H4 (cell line): ENCODE data around the gene ST14. TPM values are rescaled to one million over a fixed set of nuclear protein-coding genes. Genes with fewer than 3 reads are reported as not detected.

Source experiments
- DNase-seq: peaks from one replicate; pipeline ENCODE4 v3.0.0-alpha.2; 2015; ENCODE audit warnings: low spot score
- total RNA-seq: library from RNA; depleted of rRNA; stranded (reverse); fragments of >200 nt; shearing (Covaris generic); gene quantifications from 2 replicates; pipeline ENCODE4 v1.2.3, GENCODE V29; 2014

The ST14 gene
- total RNA-seq, 1 experiment from 2014 or later, result 0.02 TPM

DNA sequence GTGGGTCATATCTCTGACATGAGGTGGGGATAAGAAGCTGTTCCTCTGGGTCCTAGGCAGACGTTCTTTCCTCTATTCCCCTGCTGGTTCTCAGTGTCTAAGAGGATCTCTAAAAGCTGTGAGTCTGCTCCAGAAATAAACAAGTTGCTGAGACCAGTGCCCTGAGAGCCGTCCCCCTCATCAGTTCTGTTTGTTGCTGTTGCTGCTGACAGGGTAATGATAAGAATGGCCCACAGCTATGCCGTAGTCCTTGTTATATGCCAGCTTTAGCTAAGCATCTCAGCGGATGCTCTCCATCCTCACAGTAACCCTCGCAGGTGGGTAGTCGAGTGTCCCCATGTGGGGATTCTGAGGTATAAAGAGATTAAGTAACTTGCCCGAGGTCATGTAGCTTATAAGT lies 23.5 kb upstream of the ST14 start:
- no peak for DNase-seq

DNA sequence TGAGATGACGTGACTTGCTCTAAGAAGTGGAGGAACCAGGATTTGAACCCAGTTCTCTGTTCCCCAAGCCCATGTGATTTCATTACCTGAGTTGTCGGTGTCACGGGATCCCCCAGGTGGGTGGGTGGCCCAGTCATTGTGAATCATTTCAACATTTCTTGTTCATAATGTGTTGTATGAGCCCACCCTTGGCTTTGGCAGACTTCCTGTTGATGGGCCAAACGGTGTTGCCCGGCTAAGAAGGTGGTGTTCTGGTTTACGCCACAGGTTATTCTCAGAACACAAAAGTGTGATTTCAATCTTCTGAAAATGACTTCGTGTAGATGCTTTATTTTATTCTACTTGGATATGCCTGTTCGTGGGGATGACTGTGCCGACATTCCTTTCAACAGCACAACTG lies 21.6 kb upstream of the ST14 start:
- DNase-seq, result no peak

DNA sequence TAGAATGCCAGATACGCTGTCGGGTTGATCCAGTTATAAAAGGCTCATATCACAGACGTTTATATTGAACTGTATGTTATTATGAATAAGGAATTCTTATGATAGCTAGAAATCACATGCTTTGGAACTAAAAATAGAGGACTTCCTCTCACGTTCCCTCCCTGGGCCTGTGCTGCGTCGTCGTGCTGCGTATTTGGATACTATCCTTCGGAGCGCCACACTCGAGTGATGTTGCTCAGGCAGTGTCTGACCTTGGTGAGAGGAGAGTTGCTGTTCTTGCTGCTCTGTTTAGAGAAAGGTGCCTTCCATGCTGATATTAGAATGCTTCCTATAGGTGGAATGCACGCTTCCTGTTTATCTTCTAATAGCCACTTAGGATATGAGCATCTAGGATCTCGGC lies 20.2 kb upstream of the ST14 start:
- DNase-seq, result no peak

DNA sequence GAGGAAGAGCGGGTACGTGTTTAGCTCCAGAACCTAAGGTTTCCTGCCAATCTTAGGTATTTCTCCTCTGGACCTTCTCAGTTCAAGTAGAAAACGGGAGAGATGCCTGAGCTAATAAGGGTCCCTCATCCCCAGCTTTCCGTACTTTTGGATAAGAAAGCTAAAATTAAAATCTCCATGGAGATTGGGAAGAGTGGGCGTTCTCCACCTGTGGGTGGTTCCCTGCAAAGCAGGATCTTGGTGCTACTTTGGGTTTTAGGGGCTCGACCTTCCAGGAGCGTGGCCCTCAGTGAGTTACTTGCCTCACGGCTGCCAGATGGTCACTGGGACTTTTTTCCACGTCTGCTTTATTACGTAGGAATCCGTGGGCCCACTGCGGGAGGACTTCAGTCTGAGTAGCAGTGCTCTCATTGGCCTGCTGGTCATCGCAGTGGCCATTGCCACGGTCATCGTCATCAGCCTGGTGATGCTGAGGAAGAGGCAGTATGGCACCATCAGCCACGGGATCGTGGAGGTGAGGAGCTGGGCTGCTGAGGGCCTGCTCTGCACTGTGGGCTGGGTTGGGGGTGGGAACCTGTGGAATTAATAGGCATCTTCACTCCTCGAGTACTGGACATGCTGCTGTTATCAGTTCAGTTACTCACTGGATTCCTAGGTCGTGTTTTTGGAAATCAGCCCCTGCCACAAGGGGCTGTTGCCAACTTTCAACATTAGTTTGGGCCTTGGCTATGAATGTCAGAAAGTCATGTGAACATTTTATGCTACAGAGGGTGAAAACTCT lies 17.8 kb upstream of the ST14 start:
- DNase-seq, result no peak

DNA sequence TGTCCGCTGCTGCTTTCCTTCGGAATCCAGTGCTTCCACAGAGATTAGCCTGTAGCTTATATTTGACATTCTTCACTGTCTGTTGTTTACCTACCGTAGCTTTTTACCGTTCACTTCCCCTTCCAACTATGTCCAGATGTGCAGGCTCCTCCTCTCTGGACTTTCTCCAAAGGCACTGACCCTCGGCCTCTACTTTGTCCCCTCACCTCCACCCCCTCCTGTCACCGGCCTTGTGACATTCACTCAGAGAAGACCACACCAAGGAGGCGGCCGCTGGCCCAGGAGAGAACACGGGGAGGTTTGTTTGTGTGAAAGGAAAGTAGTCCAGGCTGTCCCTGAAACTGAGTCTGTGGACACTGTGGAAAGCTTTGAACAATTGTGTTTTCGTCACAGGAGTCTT lies 15.4 kb upstream of the ST14 start:
- no peak for DNase-seq

DNA sequence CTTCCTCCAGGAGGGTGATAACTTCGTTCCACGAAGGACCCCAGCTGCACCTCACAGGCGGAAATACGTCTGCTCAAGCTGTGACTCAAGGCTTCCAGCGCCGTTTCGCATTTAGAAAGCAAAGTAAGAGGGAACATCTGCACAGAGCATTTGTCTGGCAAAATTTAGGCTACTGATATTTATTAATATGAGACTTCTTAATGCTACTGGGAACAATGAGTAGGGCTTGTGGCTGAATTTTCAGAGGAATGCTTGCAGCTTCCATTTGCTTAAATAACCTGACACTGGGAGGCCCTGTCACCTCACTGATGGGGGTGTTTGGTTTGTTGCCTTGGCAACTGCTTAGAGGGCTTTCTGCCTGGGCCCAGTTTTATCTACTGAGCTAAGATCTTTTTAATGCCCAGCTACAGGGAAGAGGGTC lies 14.7 kb upstream of the ST14 start:
- DNase-seq, result no peak

DNA sequence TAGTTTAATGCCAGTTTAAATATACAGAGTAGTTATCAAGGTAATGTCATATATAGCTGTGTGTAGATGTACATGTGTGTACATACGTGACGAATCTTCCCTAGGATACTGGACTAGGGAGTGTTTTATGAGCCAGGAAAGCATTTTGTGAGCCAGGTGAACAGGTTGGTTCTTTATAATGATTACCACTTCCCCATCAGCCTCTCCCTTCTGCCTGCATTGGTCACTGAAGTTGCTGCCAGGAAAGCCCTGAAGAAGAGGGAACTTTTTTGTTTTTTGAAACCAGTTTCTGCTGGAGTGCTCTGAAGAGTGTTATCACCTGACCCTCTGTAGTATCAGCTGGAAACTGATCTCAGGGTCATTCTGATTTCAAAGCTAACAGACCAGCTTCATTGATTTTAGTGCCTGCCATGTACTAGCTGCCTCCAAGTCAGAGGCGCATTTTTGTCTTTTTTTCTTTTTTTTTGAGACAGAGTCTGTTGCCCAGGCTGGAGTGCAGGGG lies 14.2 kb upstream of the ST14 start:
- DNase-seq, result no peak

DNA sequence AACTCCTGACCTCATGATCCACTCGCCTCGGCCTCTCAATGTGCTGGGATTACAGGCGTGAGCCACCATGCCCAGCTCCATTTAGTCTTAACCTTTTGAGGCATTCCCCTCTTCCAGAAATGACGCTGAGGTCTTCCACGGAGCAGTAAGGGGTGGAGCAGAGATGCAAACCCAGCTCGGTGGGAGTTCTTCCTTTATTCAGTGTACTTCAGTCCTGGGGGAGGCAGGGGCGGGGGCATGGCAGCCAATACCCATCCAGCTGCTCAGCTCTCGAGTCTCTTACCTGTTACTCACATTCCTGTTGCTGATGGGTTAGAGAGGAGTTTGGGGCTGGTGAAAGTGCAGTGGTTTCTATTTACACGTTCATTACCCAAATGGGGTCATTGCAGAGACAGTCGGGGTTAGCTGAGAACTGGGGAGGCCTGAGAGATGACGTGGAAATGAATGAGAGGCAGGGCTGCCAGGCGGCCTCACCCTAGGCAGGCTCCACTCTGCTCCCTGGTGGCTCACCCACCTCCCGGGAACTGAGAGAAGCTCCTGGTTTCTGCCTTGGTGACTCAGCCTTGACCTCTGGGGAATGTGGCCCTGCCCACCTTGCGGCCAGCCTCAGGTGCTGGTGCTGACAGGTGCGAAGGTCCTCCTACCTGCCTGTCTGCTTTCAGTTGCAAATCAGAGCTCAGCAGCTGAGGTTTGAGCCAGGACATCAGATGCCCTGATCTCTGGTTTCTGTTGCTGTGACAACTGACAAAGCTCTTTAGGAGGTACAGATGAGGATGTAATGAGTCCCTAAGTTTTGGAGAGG lies 13.4 kb upstream of the ST14 start:
- DNase-seq, result no peak

DNA sequence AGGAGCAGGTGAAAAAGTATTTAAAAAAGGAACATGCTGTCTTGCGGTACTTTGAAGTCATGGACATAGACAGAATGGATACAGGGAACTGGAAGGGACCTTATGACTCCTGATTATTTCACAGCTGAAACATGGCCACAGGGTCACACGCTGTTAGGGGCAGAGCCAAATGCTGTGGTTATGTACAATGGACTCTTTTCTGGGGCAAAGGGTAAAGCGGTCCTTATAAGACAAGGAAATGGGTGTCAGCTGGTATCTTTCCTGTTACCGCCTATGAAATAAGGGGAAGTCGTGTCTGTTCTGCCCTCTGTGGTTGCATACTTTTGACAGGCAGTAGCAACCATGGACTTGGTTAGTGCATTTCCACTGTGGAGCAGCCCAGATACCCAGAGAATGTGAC lies 12.8 kb upstream of the ST14 start:
- DNase-seq, result no peak

DNA sequence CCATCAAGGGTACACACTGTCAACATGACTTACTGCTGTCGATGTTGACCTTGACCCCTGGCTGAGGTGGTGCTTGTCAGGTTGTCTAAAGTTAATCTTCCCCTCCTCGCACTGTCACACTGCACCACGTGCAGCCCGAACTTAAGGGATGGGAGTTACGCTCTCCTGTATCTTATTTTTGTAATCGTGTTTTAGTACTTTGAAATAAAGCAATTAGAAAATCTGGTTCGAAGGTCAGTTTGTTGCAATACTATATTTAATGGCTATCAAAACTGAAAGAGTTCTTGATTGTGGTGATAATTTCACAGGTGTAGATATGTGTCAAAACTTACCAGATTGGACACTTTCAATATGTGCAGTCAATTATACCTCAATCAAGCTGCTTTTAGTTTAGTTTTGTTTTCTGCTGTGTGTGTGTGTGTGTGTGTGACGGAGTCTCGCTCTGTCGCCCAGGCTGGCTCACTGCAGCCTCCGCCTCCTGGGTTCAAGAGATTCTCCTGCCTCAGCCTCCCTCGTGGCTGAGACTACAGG lies 10.7 kb upstream of the ST14 start:
- DNase-seq, result no peak

DNA sequence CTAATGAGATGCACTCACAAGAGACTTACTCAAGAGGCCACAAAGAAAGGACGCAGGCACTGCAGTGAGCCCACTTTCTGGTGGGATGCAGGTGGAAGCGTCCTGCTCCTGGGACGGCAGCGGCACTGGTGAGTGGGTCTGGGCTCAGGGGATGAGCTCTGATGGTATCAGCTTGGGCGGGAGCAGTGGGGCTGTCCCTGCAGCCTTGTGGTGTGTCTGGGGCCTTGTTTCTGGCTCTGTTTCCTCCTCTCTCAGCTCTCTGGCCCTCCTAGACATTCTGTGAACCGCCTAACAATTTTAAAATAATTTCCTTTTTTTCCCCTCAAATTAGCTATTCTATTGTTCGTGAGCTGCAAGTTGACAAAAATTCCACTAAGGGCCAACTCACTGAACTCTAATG lies 8.8 kb upstream of the ST14 start:
- DNase-seq, result no peak

DNA sequence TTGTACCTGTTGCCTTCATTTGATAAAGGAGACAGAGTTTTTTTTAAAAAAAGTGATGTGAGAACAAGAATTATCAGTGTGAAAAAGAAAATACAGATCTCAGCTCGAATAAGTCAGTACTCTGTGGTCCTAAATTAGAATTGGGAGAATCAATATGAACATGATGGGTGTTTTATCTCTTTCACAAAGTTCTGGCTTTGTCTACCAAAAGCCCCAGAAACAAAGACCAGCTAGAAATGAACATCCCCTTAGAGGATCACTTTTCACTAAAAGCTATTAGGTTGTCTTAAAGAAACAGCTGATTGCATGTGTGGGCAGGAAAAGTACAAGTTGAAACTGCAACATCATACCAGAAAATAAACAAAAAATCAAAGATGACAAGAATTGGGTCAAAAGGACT lies 8.4 kb upstream of the ST14 start:
- DNase-seq, result no peak

DNA sequence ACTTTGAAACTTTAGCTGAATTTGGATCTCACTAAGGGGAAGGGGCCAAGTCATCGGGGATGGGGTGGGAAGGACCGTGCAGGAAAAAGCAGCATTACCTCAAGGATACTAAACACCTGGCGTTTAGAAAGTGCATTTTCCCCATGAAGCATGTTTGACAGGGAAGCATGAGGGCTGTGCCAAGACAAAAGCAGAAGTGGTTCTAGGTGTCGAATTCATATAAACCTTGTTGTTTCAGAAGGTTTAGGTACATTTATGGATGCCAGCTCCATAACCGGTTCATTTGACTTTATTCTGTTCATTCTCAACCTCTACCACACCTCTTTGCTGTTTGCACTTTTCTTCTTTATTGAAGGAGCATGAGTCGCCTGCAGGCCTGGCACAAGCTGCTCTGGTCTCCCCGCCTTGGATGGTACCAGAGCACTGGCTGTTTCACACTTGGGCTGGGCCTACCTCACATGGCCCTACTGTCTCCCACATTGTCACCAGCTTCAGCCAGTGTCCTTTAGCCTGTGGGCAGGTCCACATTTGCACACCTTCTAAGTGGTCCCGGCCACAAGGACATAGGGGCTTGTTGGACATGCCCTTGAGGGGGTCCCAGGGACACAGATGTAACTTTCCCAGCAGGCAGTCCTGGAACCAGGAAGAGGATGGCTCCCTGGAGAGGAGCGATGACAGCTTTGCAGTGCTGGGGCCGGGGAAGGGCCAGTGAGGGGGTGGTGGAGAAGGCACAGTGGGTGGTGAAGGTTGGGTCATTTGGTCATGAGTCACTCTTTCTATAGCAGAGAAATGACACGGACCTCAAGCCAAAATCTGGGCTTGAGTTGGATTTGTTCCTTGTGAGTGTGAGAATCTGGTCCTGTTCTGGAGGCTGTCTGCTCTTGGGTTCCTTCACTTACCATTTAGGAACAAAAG lies 3.2 kb upstream of the ST14 start:
- DNase-seq, result no peak

DNA sequence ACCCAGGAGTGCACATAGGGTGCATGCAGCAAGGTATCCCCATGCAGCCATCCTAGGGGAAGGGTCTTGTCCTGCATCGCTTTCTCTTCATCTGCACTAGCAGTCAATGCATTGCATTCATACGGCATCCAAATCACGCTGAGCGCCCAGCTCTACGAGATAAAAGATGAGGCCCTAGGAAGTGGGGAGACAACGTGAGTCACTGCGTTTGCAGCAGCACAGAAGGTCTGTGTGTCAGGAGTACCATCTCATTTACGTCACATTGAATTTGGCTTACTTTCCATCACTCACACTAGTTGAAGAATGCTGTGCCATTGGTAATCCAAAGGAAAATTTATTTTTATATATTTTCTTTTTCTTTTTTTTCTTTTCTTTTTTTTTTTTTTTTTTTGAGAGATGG lies 2.5 kb upstream of the ST14 start:
- DNase-seq, result no peak

DNA sequence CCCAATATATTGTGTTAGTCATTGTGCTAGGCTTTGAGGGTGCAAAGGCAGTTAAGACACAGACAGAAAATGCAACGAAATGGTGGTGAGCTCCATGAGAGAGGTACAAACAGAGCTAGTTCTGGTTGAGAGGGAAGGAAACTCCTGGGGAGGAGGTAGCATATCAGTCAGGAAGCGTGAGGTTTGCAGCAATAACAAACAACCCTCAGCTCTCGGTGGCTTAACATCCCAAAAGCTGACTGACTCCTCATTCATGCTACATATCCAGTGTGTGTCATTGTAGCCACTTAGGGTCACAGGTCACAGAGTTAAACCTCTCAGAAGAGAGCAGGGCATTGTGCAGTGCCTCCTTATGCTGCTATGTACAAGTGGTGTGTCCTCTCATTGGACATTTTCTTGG lies 1.7 kb upstream of the ST14 start:
- no peak for DNase-seq

DNA sequence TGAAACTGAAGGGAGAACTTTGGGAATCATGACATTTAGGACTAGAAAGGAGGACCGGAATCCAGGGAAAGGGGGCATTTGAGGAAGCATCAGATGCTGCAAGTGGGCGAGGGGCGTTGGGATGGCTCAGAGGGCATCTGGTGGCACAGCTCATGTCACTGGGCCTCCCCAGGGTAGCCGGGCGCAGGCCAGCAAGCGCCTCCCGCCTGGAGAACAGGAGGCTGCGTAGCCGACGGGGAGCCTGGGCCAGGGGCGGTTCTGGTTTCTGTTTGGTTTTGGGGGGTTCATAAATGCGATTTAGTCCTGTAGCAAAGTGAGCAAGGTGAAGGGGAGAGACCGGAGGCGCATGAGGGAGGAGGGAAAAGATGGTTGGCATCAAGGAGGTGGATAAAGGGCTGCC lies 443 bp upstream of the ST14 start:
- DNase-seq, result no peak

DNA sequence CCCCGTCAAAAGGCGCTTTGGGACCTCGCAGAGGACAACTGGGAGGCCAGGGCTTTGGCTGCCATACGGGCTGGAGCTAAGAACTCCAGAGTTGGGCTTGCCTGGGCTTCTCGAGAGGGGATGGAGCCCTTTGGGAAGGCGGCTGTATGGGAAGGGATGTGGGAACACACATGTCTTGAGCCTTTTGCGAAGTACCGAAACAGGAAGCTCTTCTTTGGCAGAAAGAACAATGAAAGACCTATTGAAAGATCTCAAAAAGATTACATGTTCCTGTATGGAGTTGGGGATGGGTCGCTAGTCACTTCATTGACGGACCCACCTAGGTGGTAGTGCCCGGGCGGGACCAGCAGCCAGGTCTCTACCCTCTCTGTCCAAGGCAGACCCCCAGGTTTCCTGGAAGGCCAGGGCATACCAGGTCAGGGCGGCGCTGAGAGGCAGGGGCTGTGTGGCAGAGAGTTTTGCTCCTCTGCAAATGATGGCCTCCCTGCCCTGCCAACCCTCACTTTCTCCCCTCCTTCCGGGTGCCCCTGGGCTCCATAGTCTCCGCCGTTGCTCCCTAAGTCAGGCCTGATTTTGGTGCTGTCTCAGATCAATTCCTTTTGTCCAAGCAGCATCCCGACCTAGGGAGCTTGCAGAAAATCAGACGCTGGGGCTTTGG lies 1.0 kb downstream of the ST14 start:
- DNase-seq, result no peak

DNA sequence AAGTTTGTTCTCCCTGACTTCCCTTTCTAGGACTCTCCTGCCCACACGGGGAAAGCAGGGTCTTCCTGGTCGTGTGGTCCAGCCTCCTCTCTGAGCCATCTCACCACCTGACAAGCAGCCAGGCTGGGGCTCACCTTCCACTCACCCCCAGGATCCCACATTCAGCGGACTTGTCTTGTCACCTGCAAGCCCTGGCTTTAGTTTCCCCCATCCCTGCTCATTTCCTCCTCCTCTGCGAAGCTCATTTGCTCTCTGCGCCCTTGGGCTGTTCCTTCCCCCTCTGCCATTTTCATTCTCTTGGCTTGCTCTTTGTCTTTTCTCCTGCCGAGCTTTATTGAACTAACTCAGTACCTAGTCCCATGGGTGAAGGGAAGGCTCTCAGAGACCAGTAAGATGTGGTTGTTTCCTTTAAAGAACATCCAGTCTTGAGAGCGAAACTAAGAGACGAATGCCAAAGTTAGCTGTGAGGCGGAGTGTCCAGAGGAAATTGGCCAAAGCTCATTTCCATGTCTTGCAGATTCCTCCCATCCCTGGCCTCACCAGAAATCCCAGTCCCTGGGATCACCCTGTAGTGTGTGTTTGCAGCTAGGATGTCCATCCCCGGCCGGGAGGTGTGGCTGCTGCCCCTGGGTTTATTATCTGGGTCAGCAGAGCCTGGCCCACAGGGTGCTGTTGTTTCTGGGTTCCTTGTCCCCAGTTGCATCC lies 2.0 kb downstream of the ST14 start:
- no peak for DNase-seq

DNA sequence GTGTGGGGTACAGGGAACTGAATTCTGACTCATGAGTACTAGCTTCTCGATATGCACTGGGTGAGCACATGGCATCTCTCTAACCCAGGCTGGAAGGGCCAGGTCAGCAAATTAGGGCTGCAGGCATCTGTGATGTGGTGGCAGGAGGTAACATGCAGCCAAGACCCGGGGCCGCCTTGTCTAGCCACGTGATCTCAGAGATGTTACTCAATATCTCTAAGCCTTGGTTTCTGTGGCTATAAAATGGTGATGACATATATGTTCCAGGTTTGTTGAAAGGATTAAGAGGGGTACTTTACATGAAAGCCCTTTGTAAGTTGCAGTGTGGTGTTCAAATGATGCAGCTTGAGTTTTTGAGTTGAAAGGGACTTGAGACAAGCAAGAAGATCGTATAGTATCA lies 3.2 kb downstream of the ST14 start:
- DNase-seq, result peak; percentile 47

DNA sequence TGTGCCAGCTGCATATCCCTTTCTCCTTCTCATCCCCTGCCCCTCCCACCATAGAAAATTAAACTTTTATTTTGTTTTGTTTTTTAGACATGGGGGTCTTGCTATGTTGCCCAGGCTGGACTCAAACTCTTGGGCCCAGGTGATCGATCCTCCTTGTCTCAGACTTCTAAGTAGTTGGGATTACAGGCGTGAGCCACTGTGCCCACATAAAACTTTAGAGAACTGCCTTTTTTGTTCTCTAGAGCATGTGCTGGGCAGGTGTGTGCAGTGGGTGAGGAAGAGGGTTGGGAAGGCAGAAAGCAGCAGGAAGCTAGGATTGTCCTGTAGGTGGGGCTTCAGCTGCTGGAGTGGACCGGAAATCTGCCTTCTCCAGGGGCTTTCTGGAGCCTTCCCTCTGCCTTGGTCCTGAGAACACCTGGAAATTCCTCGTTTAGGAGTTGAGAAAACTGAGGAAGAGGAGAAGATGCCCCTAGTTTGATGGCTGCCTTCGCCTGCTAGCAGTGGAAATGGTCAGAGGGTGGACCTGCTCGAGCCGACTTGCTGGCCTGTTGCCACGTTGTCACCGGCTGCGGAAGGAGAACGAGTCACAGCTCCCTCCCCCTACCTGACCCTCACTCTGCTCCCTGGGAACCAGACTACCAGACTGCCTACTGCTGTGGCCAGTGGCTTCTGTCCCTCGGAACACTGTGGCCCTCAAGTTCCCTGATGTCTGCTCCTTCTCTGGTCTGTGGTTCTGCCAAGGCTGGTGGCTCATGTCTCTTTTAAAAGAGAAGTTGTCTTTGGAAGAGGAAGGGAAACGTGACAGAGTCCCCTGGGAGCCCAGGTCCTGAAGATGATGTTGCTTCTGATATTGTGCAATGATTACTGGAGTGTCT lies 4.0 kb downstream of the ST14 start:
- no peak for DNase-seq
